ENCODE data around the gene ANTKMT.

GRCh38 chr16:693364-693763 lies 27.6 kb upstream of the ANTKMT start:
- TF ChIP-seq, protein P1, sequence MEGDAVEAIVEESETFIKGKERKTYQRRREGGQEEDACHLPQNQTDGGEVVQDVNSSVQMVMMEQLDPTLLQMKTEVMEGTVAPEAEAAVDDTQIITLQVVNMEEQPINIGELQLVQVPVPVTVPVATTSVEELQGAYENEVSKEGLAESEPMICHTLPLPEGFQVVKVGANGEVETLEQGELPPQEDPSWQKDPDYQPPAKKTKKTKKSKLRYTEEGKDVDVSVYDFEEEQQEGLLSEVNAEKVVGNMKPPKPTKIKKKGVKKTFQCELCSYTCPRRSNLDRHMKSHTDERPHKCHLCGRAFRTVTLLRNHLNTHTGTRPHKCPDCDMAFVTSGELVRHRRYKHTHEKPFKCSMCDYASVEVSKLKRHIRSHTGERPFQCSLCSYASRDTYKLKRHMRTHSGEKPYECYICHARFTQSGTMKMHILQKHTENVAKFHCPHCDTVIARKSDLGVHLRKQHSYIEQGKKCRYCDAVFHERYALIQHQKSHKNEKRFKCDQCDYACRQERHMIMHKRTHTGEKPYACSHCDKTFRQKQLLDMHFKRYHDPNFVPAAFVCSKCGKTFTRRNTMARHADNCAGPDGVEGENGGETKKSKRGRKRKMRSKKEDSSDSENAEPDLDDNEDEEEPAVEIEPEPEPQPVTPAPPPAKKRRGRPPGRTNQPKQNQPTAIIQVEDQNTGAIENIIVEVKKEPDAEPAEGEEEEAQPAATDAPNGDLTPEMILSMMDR (IDR thresholded peaks at IDR 0.05; ENCODE audit: insufficient read depth, low read depth, low read length), result no peak
- peak; percentile 72 for TF ChIP-seq EZH2 (IDR thresholded peaks at IDR 0.05; ENCODE audit: insufficient read depth, low read length)

All from astrocyte (in vitro differentiated cells and primary cell).